H9 (cell line): ENCODE measurements around the gene OSBPL1A. TPM values are rescaled to one million over a fixed set of nuclear protein-coding genes. Genes with fewer than 3 reads are reported as not detected.

ENCODE experiments used
- DNase-seq: peaks from one replicate; pipeline ENCODE4 v3.0.0-alpha.2; 2017
- H2AFZ ChIP-seq: one replicate; pipeline ENCODE4 v1.6.1; 2013; ENCODE audit warnings: mild to moderate bottlenecking, low read length, control low read depth, moderate library complexity
- H2AK5ac ChIP-seq: 2 replicates; pipeline ENCODE4 v1.6.1; 2013; ENCODE audit warnings: low read length, control low read depth, mixed read lengths; ENCODE audit not compliant: insufficient read length
- H2BK120ac ChIP-seq: one replicate; pipeline ENCODE4 v1.6.1; 2013; ENCODE audit warnings: low read depth, mild to moderate bottlenecking, low read length, control low read depth, inconsistent platforms; ENCODE audit not compliant: poor library complexity, severe bottlenecking
- H2BK12ac ChIP-seq: 2 replicates; pipeline ENCODE4 v1.6.1; 2013; ENCODE audit warnings: low read length, control low read depth, mixed read lengths, low read depth; ENCODE audit not compliant: insufficient read length
- H2BK15ac ChIP-seq: 2 replicates; pipeline ENCODE4 v1.6.1; 2013; ENCODE audit warnings: low read depth, low read length, control low read depth
- H2BK20ac ChIP-seq: one replicate; pipeline ENCODE4 v1.6.1; 2013; ENCODE audit warnings: low read depth, mild to moderate bottlenecking, low read length, control low read depth, inconsistent platforms; ENCODE audit not compliant: poor library complexity, severe bottlenecking
- H2BK5ac ChIP-seq: 2 replicates; pipeline ENCODE4 v1.6.1; 2013; ENCODE audit warnings: low read length, control low read depth, mixed read lengths; ENCODE audit not compliant: insufficient read length
- H3K14ac ChIP-seq: 2 replicates; pipeline ENCODE4 v1.6.1; 2013; ENCODE audit warnings: low read length, control low read depth; ENCODE audit not compliant: insufficient read depth
- H3K18ac ChIP-seq: 2 replicates; pipeline ENCODE4 v1.6.1; 2013; ENCODE audit warnings: low read depth, mild to moderate bottlenecking, mixed read lengths, low read length, control low read depth; ENCODE audit not compliant: insufficient read length
- H3K23ac ChIP-seq: 2 replicates; pipeline ENCODE4 v1.6.1; 2013; ENCODE audit warnings: low read length, control low read depth, mixed read lengths, low read depth; ENCODE audit not compliant: insufficient read length
- H3K23me2 ChIP-seq: 2 replicates; pipeline ENCODE4 v1.6.1; 2013; ENCODE audit warnings: low read depth, mild to moderate bottlenecking, mixed read lengths, low read length, control low read depth; ENCODE audit not compliant: insufficient read length, poor library complexity, severe bottlenecking
- H3K27ac ChIP-seq: 2 replicates; pipeline ENCODE4 v1.5.1; 2013; ENCODE audit warnings: low read length, control low read depth, mixed read lengths, low read depth; ENCODE audit not compliant: insufficient read length
- H3K27me3 ChIP-seq: 2 replicates; pipeline ENCODE4 v1.6.1; 2013; ENCODE audit warnings: low read length, control low read depth, inconsistent platforms; ENCODE audit not compliant: insufficient read depth
- H3K4ac ChIP-seq: 2 replicates; pipeline ENCODE4 v1.6.1; 2013; ENCODE audit warnings: low read depth, mild to moderate bottlenecking, control low read depth, inconsistent platforms, low read length, moderate library complexity
- H3K4me1 ChIP-seq: 2 replicates; pipeline ENCODE4 v1.6.1; 2013; ENCODE audit warnings: low read length, control low read depth, inconsistent platforms; ENCODE audit not compliant: insufficient read depth
- H3K4me2 ChIP-seq: 2 replicates; pipeline ENCODE4 v1.6.1; 2013; ENCODE audit warnings: low read length, control low read depth, mixed read lengths; ENCODE audit not compliant: insufficient read length, insufficient read depth
- H3K56ac ChIP-seq: 2 replicates; pipeline ENCODE4 v1.6.1; 2013; ENCODE audit warnings: low read depth, mild to moderate bottlenecking, mixed read lengths, low read length, control low read depth; ENCODE audit not compliant: insufficient read length
- H3K79me1 ChIP-seq: 2 replicates; pipeline ENCODE4 v1.6.1; 2013; ENCODE audit warnings: low read depth, mild to moderate bottlenecking, moderate library complexity, low read length, control low read depth, inconsistent platforms; ENCODE audit not compliant: insufficient read depth, poor library complexity, severe bottlenecking
- H3K79me2 ChIP-seq: 2 replicates; pipeline ENCODE4 v1.6.1; 2013; ENCODE audit warnings: low read length, control low read depth, inconsistent platforms; ENCODE audit not compliant: insufficient read depth
- H3K9ac ChIP-seq: 2 replicates; pipeline ENCODE4 v1.6.1; 2013; ENCODE audit warnings: low read length, control low read depth, mixed read lengths; ENCODE audit not compliant: insufficient read length; ENCODE audit errors: extremely low read depth
- H3K9me3 ChIP-seq: one replicate; pipeline ENCODE4 v1.6.1; 2013; ENCODE audit warnings: low read depth, low read length, inconsistent platforms; ENCODE audit not compliant: control insufficient read depth
- H3T11ph ChIP-seq: one replicate; pipeline ENCODE4 v1.6.1; 2013; ENCODE audit warnings: mild to moderate bottlenecking, low read length, control low read depth, inconsistent platforms
- H4K20me1 ChIP-seq: one replicate; pipeline ENCODE4 v1.6.1; 2013; ENCODE audit not compliant: control insufficient read depth, insufficient read length, insufficient read depth
- H4K5ac ChIP-seq: 2 replicates; pipeline ENCODE4 v1.6.1; 2013; ENCODE audit warnings: low read depth, mild to moderate bottlenecking, mixed read lengths, low read length, control low read depth; ENCODE audit not compliant: insufficient read length
- H4K8ac ChIP-seq: replicated peaks from 2 replicates; pipeline ENCODE4 v1.6.1; 2013; ENCODE audit warnings: low read length, control low read depth, mixed read lengths, low read depth; ENCODE audit not compliant: insufficient read length
- H4K91ac ChIP-seq: 2 replicates; pipeline ENCODE4 v1.6.1; 2013; ENCODE audit warnings: low read depth, mild to moderate bottlenecking, moderate library complexity, mixed read lengths, low read length, control low read depth; ENCODE audit not compliant: insufficient read length
- H3K27ac Mint-ChIP-seq, 3 experiments: 2 replicates in 2 of 3; 3 replicates in 1 of 3; pipeline ENCODE4 v1.8.0; 2020 to 2021; ENCODE audit warnings: mixed read lengths in 3 of 3, mild to moderate bottlenecking in 1 of 3, moderate library complexity in 1 of 3
- H3K27me3 Mint-ChIP-seq: 2 replicates; pipeline ENCODE4 v1.8.0; 2021; ENCODE audit warnings: low read depth, mild to moderate bottlenecking, moderate library complexity, mixed read lengths
- H3K36me3 Mint-ChIP-seq, 3 experiments: 2 replicates in 2 of 3; 3 replicates in 1 of 3; pipeline ENCODE4 v1.8.0; 2020 to 2021; ENCODE audit warnings: low read depth in 3 of 3, mixed read lengths in 3 of 3; ENCODE audit not compliant: insufficient read depth in 1 of 3
- H3K4me1 Mint-ChIP-seq, 2 experiments: 2 replicates each; pipeline ENCODE4 v1.8.0; 2020; ENCODE audit warnings: mixed read lengths in 2 of 2
- H3K4me3 Mint-ChIP-seq, 2 experiments: 2 replicates in 1 of 2; 3 replicates in 1 of 2; pipeline ENCODE4 v1.8.0; 2020 to 2021; ENCODE audit warnings: mild to moderate bottlenecking in 2 of 2, mixed read lengths in 2 of 2, moderate library complexity in 1 of 2
- H3K9me3 Mint-ChIP-seq, 2 experiments: 2 replicates in 1 of 2; 3 replicates in 1 of 2; pipeline ENCODE4 v1.8.0; 2020; ENCODE audit warnings: mild to moderate bottlenecking in 2 of 2, mixed read lengths in 2 of 2, moderate library complexity in 1 of 2
- CTCF ChIP-seq: fragments of 200-600 bp; sonication (generic); conservative IDR thresholded peaks from 3 replicates; pipeline ENCODE4 v1.8.0; 2021; ENCODE audit warnings: antibody characterized with exemption, mild to moderate bottlenecking
- WGBS: extraction: QIAGEN DNeasy Blood & Tissue Kit; methylation state at CpG from one replicate; pipeline ENCODE4 v1.1.7; 2013; ENCODE audit warnings: missing lambda C conversion rate, low lambda C conversion rate, mixed read lengths; ENCODE audit not compliant: insufficient read length; ENCODE audit errors: extremely low coverage; 5-methylcytosine and 5-hydroxymethylcytosine counted together
- total RNA-seq: library from RNA; stranded (reverse); gene quantifications from 2 replicates; pipeline ENCODE4 v1.2.1, GENCODE V29; 2021

OSBPL1A gene
- total RNA-seq, 1 experiment from 2014 or later, result 33.9 TPM

GRCh38 chr18:24208270-24209035 is 189.2 kb downstream of the OSBPL1A start:
- H4K5ac ChIP-seq, result no peak overlapping the region
- peaks cover 0 to 4% (median 3%) of the 10 kb centered on the region in 3 experiments; a peak in 4 of 7 replicates for H3K36me3 Mint-ChIP-seq
- no peak overlapping the region for H3K56ac ChIP-seq

More at GRCh38 chr18:24208270-24209035, 189.2 kb downstream of the OSBPL1A start:
- no peak overlapping the region for H3K4me2 ChIP-seq
- H3K18ac ChIP-seq, result no peak overlapping the region
- no peak overlapping the region for H3T11ph ChIP-seq
- no peak overlapping the region for H2BK20ac ChIP-seq
- peaks cover 11 to 13% of the 10 kb centered on the region in 2 experiments for H3K4me1 Mint-ChIP-seq
- H2BK12ac ChIP-seq, result no peak overlapping the region
- H3K9me3 Mint-ChIP-seq, result no peaks in the 10 kb centered on the region
- no peak overlapping the region for H2BK5ac ChIP-seq
- H2AK5ac ChIP-seq, result no peak overlapping the region
- H3K4me1 ChIP-seq, result peaks cover 7% of the 10 kb centered on the region; the same call in 1 of the 2 replicates
- no peak overlapping the region for H3K14ac ChIP-seq
- no peak overlapping the region for H2BK15ac ChIP-seq
- no peak overlapping the region for H4K91ac ChIP-seq
- H3K23me2 ChIP-seq, result no peaks in the 10 kb centered on the region
- no peaks in the 10 kb centered on the region for H3K27me3 ChIP-seq
- no peaks in the 10 kb centered on the region for H3K79me2 ChIP-seq
- H3K9me3 ChIP-seq, result no peaks in the 10 kb centered on the region
- H2AFZ ChIP-seq, result no peak overlapping the region
- H4K8ac ChIP-seq, result no peak overlapping the region
- peak overlapping the region; percentile 71 for H3K27ac ChIP-seq
- peak overlapping the region in 2 of 3 experiments; percentile 36 to 64; a peak in 3 of 7 replicates for H3K27ac Mint-ChIP-seq
- no peak for DNase-seq
- H2BK120ac ChIP-seq, result no peak overlapping the region
- no peaks in the 10 kb centered on the region for H4K20me1 ChIP-seq
- no peak overlapping the region for H3K4me3 Mint-ChIP-seq
- H3K79me1 ChIP-seq, result no peaks in the 10 kb centered on the region
- H3K9ac ChIP-seq, result no peak overlapping the region
- no peak overlapping the region for H3K4ac ChIP-seq
- no CpG with 5 or more reads among the region's 2 CpGs for WGBS
- H3K23ac ChIP-seq, result no peak overlapping the region
- no peak for TF ChIP-seq CTCF
- H3K27me3 Mint-ChIP-seq, result no peaks in the 10 kb centered on the region
